ENCODE measurements around the gene C1S. TPM values are rescaled to one million over a fixed set of nuclear protein-coding genes. Genes with fewer than 3 reads are reported as not detected.
A peak's percentile ranks its signal among the peaks of the same experiment; 100 is the strongest.

Gene C1S
- total and polyA plus RNA-seq, 9 of the 15 experiments (the other 6 are each of a cell fraction or from before 2014, with no cell fraction given) = 0.08 to 0.84 (median 0.27) TPM

DNA sequence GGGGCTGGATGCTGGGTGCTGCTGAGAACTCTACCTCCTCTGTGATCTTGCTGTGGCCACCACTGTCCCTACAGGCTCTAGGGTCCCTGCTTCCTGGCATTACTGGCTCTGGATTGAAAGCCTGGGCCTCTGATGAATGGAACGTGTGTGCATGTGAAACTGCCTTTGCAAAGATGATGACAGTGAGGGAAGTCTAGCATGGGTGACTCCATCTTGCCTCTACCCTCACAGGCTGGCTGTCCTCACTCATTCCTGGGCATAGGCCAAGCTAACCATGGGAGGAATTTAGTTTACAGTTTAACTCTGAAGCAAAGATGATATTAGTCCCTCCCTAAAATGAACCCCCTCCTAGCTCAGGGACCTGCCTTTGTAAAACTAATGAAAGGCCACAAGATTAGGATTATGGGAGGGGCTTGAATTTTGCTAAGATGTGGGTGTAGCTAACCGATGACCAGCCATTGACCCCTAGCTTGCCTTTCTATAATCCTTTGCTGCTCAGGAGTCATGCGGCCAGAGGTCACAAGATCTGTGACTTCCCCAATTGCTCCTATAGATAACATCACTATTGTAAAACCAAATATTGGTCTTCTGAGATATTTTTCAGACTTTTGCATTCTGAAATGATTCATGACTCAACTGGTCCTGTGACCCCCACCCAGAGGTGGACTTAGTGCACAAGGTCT lies 2.2 kb upstream of the C1S start (continued):
- no peak for TF ChIP-seq ESRRB (CRISPR knock-in tag; IDR thresholded peaks at IDR 0.05; ENCODE audit: borderline replicate concordance)
- TF ChIP-seq ZNF184 (CRISPR knock-in tag; IDR thresholded peaks at IDR 0.05) = no peak
- TF ChIP-seq RFX5 (IDR thresholded peaks at IDR 0.05; ENCODE audit: low read depth, low read length) = no peak
- TF ChIP-seq E2F6 (IDR thresholded peaks at IDR 0.05; ENCODE audit: borderline replicate concordance in 1 of 2, extremely low read depth in 1 of 2, insufficient read depth in 1 of 2, insufficient read length in 1 of 2, low read depth in 1 of 2, low read length in 1 of 2, poor library complexity in 1 of 2, severe bottlenecking in 1 of 2) = no peak
- no peak for TF ChIP-seq ZNF140 (CRISPR knock-in tag; IDR thresholded peaks at IDR 0.05)
- TF ChIP-seq, protein P1, sequence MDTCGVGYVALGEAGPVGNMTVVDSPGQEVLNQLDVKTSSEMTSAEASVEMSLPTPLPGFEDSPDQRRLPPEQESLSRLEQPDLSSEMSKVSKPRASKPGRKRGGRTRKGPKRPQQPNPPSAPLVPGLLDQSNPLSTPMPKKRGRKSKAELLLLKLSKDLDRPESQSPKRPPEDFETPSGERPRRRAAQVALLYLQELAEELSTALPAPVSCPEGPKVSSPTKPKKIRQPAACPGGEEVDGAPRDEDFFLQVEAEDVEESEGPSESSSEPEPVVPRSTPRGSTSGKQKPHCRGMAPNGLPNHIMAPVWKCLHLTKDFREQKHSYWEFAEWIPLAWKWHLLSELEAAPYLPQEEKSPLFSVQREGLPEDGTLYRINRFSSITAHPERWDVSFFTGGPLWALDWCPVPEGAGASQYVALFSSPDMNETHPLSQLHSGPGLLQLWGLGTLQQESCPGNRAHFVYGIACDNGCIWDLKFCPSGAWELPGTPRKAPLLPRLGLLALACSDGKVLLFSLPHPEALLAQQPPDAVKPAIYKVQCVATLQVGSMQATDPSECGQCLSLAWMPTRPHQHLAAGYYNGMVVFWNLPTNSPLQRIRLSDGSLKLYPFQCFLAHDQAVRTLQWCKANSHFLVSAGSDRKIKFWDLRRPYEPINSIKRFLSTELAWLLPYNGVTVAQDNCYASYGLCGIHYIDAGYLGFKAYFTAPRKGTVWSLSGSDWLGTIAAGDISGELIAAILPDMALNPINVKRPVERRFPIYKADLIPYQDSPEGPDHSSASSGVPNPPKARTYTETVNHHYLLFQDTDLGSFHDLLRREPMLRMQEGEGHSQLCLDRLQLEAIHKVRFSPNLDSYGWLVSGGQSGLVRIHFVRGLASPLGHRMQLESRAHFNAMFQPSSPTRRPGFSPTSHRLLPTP (IDR thresholded peaks at IDR 0.05; ENCODE audit: borderline replicate concordance, extremely low read depth, insufficient read length) = no peak
- no peak for TF ChIP-seq PCBP2 (IDR thresholded peaks at IDR 0.05; ENCODE audit: low read depth, low read length, poor library complexity, severe bottlenecking)
- TF ChIP-seq, protein P2, sequence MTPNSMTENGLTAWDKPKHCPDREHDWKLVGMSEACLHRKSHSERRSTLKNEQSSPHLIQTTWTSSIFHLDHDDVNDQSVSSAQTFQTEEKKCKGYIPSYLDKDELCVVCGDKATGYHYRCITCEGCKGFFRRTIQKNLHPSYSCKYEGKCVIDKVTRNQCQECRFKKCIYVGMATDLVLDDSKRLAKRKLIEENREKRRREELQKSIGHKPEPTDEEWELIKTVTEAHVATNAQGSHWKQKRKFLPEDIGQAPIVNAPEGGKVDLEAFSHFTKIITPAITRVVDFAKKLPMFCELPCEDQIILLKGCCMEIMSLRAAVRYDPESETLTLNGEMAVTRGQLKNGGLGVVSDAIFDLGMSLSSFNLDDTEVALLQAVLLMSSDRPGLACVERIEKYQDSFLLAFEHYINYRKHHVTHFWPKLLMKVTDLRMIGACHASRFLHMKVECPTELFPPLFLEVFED (CRISPR knock-in tag; conservative IDR thresholded peaks at IDR 0.05) = no peak
- no peak for TF ChIP-seq ZSCAN32 (CRISPR knock-in tag; IDR thresholded peaks at IDR 0.05)
- TF ChIP-seq GABPB2 (CRISPR knock-in tag; conservative IDR thresholded peaks at IDR 0.05) = no peak
- TF ChIP-seq CBX1 (IDR thresholded peaks at IDR 0.05; ENCODE audit: low read depth) = no peak
- TF ChIP-seq, protein P3, sequence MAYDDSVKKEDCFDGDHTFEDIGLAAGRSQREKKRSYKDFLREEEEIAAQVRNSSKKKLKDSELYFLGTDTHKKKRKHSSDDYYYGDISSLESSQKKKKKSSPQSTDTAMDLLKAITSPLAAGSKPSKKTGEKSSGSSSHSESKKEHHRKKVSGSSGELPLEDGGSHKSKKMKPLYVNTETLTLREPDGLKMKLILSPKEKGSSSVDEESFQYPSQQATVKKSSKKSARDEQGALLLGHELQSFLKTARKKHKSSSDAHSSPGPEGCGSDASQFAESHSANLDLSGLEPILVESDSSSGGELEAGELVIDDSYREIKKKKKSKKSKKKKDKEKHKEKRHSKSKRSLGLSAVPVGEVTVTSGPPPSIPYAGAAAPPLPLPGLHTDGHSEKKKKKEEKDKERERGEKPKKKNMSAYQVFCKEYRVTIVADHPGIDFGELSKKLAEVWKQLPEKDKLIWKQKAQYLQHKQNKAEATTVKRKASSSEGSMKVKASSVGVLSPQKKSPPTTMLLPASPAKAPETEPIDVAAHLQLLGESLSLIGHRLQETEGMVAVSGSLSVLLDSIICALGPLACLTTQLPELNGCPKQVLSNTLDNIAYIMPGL (CRISPR knock-in tag; IDR thresholded peaks at IDR 0.05) = no peak
- no peak for TF ChIP-seq RBM34 (IDR thresholded peaks at IDR 0.05; ENCODE audit: borderline replicate concordance, insufficient read depth, low read length)
- no peak for TF ChIP-seq ZNF780A (CRISPR knock-in tag; IDR thresholded peaks at IDR 0.05)
- TF ChIP-seq MTA1 (IDR thresholded peaks at IDR 0.05; ENCODE audit: borderline replicate concordance) = no peak
- peak; percentile 85 for TF ChIP-seq TAF7 (tag; IDR thresholded peaks at IDR 0.05)
- TF ChIP-seq PHF8 (IDR thresholded peaks at IDR 0.05; ENCODE audit: borderline replicate concordance, low read length) = no peak
- no peak for TF ChIP-seq FOXJ3 (CRISPR knock-in tag; IDR thresholded peaks at IDR 0.05)
- TF ChIP-seq GATA2 (CRISPR knock-in tag; IDR thresholded peaks at IDR 0.05) = no peak
- TF ChIP-seq RNF2 (IDR thresholded peaks at IDR 0.05) = no peak
- no peak for TF ChIP-seq EP300 (IDR thresholded peaks at IDR 0.05; ENCODE audit: low read length)

Measured in K562 (cell line).